Activated T-cell treated with anti-CD3 and anti-CD28 coated beads, Interleukin-2, amount 50 U/mL, for 4 hours (primary cell): ENCODE results near the gene ZBTB45. TPM values are rescaled to one million over a fixed set of nuclear protein-coding genes. Genes with fewer than 3 reads are reported as not detected.
A peak's percentile ranks its signal among the peaks of the same experiment; 100 is the strongest.
"Not testable (repeated sequence)": the region's sequence is repeated elsewhere in the genome, so short reads cannot be mapped to it uniquely, and the experiment has no call there.

ENCODE experiments used
- ATAC-seq, 2 donors: fragments of 200-7000 bp; cut with Tn5 transposase; one replicate each; pipeline ENCODE4 v1.10.0; 2021
- DNase-seq: peaks from one replicate; pipeline ENCODE4 v3.0.0-alpha.2; 2020
- H3K27me3 Mint-ChIP-seq: one replicate; pipeline ENCODE4 v1.8.0; 2021; ENCODE audit warnings: low read depth, mixed read lengths
- H3K36me3 Mint-ChIP-seq: one replicate; pipeline ENCODE4 v1.8.0; 2022; ENCODE audit warnings: mixed read lengths; ENCODE audit not compliant: insufficient read depth
- H3K4me1 Mint-ChIP-seq: one replicate; pipeline ENCODE4 v1.8.0; 2021; ENCODE audit warnings: low read depth, mixed read lengths
- H3K4me3 Mint-ChIP-seq: one replicate; pipeline ENCODE4 v1.8.0; 2021; ENCODE audit warnings: mild to moderate bottlenecking, moderate library complexity, mixed read lengths
- H3K9me3 Mint-ChIP-seq: one replicate; pipeline ENCODE4 v1.8.0; 2021; ENCODE audit warnings: mixed read lengths
- total RNA-seq, 3 donors: library from RNA; stranded (reverse); gene quantifications; one replicate each; pipeline ENCODE4 v1.2.1, GENCODE V29; 2021

ZBTB45 gene
- total RNA-seq, 3 donors from 2014 or later: 15.4 to 16.7 (median 16.1) TPM

DNA sequence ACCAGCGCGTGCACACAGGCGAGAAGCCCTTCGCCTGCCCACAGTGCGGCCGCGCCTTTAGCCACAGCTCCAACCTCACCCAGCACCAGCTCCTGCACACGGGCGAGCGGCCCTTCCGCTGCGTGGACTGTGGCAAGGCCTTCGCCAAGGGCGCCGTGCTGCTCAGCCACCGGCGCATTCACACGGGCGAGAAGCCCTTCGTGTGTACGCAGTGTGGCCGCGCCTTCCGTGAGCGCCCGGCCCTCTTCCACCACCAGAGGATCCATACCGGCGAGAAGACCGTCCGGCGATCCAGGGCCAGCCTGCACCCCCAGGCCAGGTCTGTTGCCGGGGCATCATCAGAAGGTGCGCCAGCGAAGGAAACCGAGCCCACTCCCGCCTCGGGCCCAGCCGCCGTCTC lies 47.9 kb downstream of the ZBTB45 start:
- ATAC-seq (no peak), DNase-seq (no peak)
- Mint-ChIP-seq H3K36me3 (peaks cover 9% of the 10 kb centered on the region), H3K4me3 (no peak overlapping the region), H3K9me3 (no peaks in the 10 kb centered on the region), H3K4me1 (peaks cover 31% of the 10 kb centered on the region), H3K27me3 (no peaks in the 10 kb centered on the region)

DNA sequence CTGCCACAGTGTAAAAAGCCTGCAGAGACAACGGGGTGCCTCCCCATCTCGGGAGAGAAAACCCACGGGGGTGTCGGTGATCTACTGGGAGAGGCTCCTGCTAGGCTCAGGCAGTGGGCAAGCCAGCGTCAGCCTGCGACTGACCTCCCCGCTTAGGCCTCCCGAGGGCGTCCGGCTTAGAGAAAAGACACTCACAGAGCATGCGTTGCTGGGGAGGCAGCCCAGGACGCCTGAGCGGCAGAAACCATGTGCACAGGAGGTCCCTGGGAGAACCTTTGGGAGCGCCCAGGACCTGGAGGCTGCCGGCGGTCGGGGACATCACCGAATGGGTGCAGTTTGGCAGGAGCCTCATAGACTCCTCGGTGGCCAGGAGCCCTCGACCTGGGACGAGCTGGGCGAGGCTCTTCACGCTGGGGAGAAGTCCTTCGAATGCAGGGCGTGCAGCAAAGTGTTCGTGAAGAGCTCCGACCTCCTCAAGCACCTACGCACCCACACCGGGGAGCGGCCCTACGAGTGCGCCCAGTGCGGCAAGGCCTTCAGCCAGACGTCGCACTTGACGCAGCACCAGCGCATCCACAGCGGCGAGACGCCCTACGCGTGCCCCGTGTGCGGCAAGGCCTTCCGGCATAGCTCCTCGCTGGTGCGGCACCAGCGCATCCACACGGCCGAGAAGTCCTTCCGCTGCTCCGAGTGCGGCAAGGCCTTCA lies 48.6 kb downstream of the ZBTB45 start:
- peaks cover 27% of the 10 kb centered on the region for H3K4me1 Mint-ChIP-seq
- DNase-seq: not testable (repeated sequence)

DNA sequence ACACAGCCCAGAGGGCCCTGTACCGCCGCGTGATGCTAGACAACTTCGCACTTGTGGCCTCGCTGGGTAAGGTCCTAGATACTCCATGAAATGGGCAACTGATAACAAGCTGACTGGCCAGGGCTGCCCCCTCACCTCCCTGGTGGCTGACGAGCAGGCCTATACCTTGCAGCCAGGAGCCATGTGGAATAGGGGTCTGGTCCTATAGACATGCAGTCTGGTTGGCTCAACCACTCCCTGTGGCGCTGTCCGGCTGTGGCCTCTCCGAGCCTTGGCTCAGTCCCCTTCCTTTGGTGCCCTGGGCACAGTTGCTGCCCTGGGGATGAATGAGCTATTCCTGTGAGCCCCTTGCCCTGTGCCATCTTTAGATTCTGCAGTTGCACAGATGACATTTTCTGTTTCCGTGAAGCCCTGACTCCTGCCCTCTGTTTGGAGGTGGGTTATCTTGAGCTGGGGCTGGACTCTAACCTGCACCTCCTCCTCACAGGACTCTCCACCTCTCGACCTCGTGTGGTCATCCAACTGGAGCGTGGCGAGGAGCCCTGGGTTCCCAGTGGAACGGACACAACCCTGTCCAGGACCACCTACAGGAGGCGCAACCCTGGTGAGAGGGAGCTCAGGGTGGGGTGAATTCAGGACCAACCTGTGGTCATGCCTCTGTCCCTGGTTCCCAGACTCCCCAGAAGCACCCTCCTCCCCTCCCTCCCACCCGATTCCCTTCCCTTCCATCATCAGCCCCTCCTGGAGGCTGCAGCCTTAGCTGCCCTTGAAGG lies 50.2 kb downstream of the ZBTB45 start:
- H3K9me3 Mint-ChIP-seq: no peaks in the 10 kb centered on the region
- peaks cover 17% of the 10 kb centered on the region for H3K4me1 Mint-ChIP-seq
- no peaks in the 10 kb centered on the region for H3K27me3 Mint-ChIP-seq
- H3K4me3 Mint-ChIP-seq: peak overlapping the region; percentile 33
- no peak for DNase-seq
- no peak for ATAC-seq
- peaks cover 9% of the 10 kb centered on the region for H3K36me3 Mint-ChIP-seq

More for the DNA sequence above, 48.6 kb downstream of the ZBTB45 start:
- ATAC-seq, H3K4me3 Mint-ChIP-seq, H3K27me3 Mint-ChIP-seq, H3K9me3 Mint-ChIP-seq, H3K36me3 Mint-ChIP-seq: not testable (repeated sequence)

DNA sequence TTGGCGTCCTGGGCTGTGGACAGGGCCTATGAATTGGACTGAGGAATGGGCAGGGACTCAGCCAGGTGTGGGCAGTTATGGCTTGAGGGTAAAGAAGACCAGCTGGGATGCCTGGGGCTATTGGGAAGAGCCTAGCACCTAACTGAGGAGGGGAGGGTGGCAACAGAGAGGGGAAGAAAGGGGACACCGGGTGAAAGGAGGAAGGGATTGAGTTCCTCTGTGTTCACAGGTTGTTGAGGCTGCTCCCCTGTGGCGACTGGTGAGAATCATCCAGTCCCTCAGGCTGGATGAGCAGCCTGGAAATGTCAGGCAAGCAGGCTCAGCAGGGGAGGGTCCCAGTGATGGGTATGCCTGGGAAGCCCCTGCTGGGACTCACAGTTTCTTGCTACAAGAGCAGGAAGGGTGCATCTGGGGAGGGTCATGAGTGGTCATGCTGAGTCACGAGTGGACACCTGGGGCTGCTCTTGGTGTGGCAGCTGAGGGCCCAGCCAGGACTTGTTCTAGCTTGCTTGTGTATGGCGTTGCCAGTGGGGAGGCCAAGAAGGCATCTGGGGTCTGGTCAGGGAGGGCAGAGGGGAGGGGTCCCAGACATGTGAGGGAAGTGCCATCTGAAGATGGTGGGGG lies 51.3 kb downstream of the ZBTB45 start:
- DNase-seq (no peak), ATAC-seq (no peak)
- H3K9me3 Mint-ChIP-seq: no peaks in the 10 kb centered on the region
- H3K4me1 Mint-ChIP-seq: peaks cover 17% of the 10 kb centered on the region
- H3K4me3 Mint-ChIP-seq: peak overlapping the region; percentile 88
- peaks cover 9% of the 10 kb centered on the region for H3K36me3 Mint-ChIP-seq
- H3K27me3 Mint-ChIP-seq: no peaks in the 10 kb centered on the region

DNA sequence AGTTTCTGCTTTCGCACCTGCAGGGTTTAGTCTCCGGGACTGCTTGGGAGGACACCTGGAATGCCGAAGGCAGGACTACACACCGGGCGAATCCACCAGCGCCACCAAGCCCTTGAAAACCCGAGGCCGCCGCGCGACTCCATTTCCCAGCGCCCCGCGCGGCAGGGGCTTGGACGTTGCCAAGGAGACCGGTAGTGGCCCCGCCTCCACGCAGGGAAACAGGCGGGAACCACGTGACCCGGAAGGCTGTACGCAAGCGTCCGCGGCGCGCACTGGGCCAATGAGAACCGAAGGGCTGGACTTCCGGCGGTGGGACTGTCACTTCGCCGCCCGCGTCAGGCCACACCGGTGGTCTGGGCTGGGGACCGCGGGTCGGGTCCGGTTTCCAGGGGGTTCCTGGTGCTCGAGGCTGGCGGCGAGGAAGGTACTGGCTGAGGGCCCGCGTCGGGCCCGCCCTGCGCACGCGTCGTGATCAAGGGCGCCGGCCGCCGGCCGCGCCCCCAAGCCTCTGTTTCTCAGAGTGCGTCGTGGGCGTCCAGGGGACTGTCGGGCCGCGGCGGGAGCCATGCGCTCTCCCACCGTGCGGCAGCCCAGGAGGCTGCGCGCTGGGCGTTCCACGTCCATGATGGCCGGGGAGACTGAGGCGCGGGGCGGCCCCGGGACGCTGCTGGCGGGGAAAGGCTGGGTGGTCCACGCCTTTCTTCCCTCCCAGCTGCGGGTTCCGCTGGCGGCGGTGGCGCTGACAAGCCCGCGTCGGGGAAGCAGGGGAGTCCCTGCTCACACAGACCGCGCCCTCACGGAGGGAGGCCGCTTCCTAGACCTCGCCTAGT lies 52.6 kb downstream of the ZBTB45 start, which contains the start of gene ZNF324:
Gene ZNF324 (plus strand): TSS at position 321 of the 830 bp plus-strand sequence. CDS start 2,106 bp downstream, outside the sequence.
- DNase-seq: peak; percentile 96
- H3K27me3 Mint-ChIP-seq: no peaks in the 10 kb centered on the region
- peaks cover 3% of the 10 kb centered on the region for H3K36me3 Mint-ChIP-seq
- ATAC-seq: peak; percentile 95 to 97
- H3K4me3 Mint-ChIP-seq: peak within 1 kb of the TSS; percentile 88
- H3K4me1 Mint-ChIP-seq: peaks cover 17% of the 10 kb centered on the region
- H3K9me3 Mint-ChIP-seq: no peaks in the 10 kb centered on the region

DNA sequence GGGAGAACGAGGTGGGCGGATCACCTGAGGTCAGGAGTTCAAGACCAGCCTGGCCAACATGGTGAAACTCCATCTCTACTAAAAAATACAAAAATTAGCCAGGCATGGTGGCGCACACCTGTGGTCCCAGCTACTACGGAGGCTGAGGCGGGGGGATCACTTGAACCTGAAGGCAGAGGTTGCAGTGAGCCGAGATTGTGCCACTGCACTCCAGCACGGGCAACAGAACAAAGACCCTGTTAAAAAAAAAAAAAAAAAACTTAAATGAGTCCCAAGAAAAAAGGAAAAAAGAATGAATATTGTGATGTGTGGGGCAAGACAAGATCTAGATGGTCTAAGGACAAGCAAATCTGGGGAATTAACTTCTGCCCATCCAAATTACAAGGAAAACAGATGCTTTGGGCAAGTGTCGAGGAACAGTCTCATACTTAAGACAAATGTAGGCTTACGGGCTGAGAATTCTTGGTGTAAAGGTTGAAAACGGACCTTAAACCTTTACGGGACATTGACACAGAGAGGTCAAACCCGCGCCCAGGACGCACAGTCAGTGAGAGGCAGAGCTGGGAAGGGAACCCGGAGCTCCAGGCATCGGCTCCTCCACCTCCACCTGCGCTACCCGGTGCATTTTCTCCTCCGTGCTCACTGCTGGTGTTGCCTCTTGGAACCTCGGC lies 53.4 kb downstream of the ZBTB45 start:
- no peak for DNase-seq
- no peaks in the 10 kb centered on the region for H3K27me3 Mint-ChIP-seq
- peak overlapping the region; percentile 88 for H3K4me3 Mint-ChIP-seq
- H3K36me3 Mint-ChIP-seq: peaks cover 3% of the 10 kb centered on the region
- H3K9me3 Mint-ChIP-seq: no peaks in the 10 kb centered on the region
- peaks cover 17% of the 10 kb centered on the region for H3K4me1 Mint-ChIP-seq
- ATAC-seq: peak; percentile 2 to 11

Other genes with a start within 250 kb of the ZBTB45 start
- gene ZNF8, start 240.9 kb downstream of the ZBTB45 start, total RNA-seq: 1 to 10 TPM; 3.3 to 3.5 (median 3.4) TPM
- 100 to 1,000 TPM; 117 TPM for gene ERVK3-1, start 214.4 kb downstream of the ZBTB45 start, total RNA-seq
- 1 to 10 TPM; 3.0 to 4.3 (median 3.6) TPM for gene ZSCAN22, start 192.8 kb downstream of the ZBTB45 start, total RNA-seq
- 10 to 100 TPM in 2 of 3 donors, 1 to 10 TPM in 1; 9.0 to 12.0 (median 11.5) TPM for gene A1BG, start 166.3 kb downstream of the ZBTB45 start, total RNA-seq
- gene ZNF497, start 157.1 kb downstream of the ZBTB45 start, total RNA-seq: under 1 TPM; 0.55 to 0.99 (median 0.98) TPM
- gene ZNF837, start 138.8 kb downstream of the ZBTB45 start, total RNA-seq: 1 to 10 TPM; 1.2 to 2.1 (median 1.8) TPM
- 1,000 to 10,000 TPM; 2,106 to 2,287 (median 2,120) TPM for gene RPS5, start 132.5 kb downstream of the ZBTB45 start, total RNA-seq
- 1 to 10 TPM; 2.5 to 3.2 (median 2.5) TPM for gene RNF225, start 124.2 kb downstream of the ZBTB45 start, total RNA-seq
- 10 to 100 TPM; 17.8 to 20.5 (median 20.3) TPM for gene ZNF584, start 111.2 kb downstream of the ZBTB45 start, total RNA-seq
- gene ZNF132, start 79.7 kb downstream of the ZBTB45 start, total RNA-seq: 1 to 10 TPM; 1.0 to 1.8 (median 1.8) TPM
- 10 to 100 TPM; 10.7 to 13.3 (median 11.3) TPM for gene ZNF324B, start 68.2 kb downstream of the ZBTB45 start, total RNA-seq
- 10 to 100 TPM; 16.1 to 18.0 (median 16.4) TPM for gene ZNF324, start 52.7 kb downstream of the ZBTB45 start, total RNA-seq
- 1 to 10 TPM; 5.3 to 6.4 (median 6.0) TPM for gene ZNF446, start 43.5 kb downstream of the ZBTB45 start, total RNA-seq
- gene SLC27A5, start 7.8 kb downstream of the ZBTB45 start, total RNA-seq: 10 to 100 TPM; 12.6 to 19.8 (median 19.5) TPM
- gene TRIM28, start 24.3 kb upstream of the ZBTB45 start, total RNA-seq: 100 to 1,000 TPM; 850 to 963 (median 920) TPM
- 100 to 1,000 TPM; 117 to 128 (median 119) TPM for gene CHMP2A, start 35.3 kb upstream of the ZBTB45 start, total RNA-seq
- gene UBE2M, start 38.8 kb upstream of the ZBTB45 start, total RNA-seq: 100 to 1,000 TPM; 138 to 155 (median 153) TPM
- 10 to 100 TPM; 12.4 to 16.9 (median 12.7) TPM for gene MZF1, start 53.5 kb upstream of the ZBTB45 start, total RNA-seq